HepG2 (cell line): Measurements from ENCODE around the gene ADAT3. TPM values are rescaled to one million over a fixed set of nuclear protein-coding genes. Genes with fewer than 3 reads are reported as not detected.

Source experiments
- ATAC-seq: fragments of 200-7000 bp; cut with Tn5 transposase; 3 replicates; pipeline ENCODE4 v1.9.1; 2020; ENCODE audit warnings: mild to moderate bottlenecking, moderate library complexity
- BruUV-seq: library from RNA; stranded (reverse); fragments of 400-500 nt; replicated peaks from 2 replicates; lab custom pipeline; 2021; lab: Mats Ljungman, UMichigan
- CTCF ChIA-PET: fragments of 300-600 bp; formaldehyde crosslinking; extraction: SDS; loops from one replicate; lab custom pipeline; 2021; ENCODE audit warnings: low total read pairs, inconsistent platforms, low intra/inter-chr PET ratio; lab: Yijun Ruan, JAX
- POLR2A ChIA-PET: fragments of 350-600 bp; sonication (Branson Sonifier 250); formaldehyde crosslinking; loops from one replicate; lab custom pipeline; 2020; ENCODE audit warnings: antibody characterized with exemption, inconsistent platforms; lab: Yijun Ruan, JAX
- DNase-seq: peaks from one replicate; pipeline ENCODE4 v3.0.0-alpha.2; 2015; ENCODE audit warnings: low spot score
- FAIRE-seq: peaks from 3 replicates; lab custom pipeline; 2011; peaks lifted over from hg19 to GRCh38; lab: Jason Lieb, UNC
- H2AFZ ChIP-seq: one replicate; pipeline ENCODE4 v1.6.1; 2011; ENCODE audit warnings: low read length, inconsistent platforms
- H3K27ac ChIP-seq: fragments of 300-600 bp; 3 replicates; pipeline ENCODE4 v1.8.0; 2011; ENCODE audit warnings: mixed run types, mild to moderate bottlenecking, mixed read lengths, low read length, inconsistent platforms; ENCODE audit not compliant: insufficient read depth; ENCODE audit errors: extremely low read length
- H3K27me3 ChIP-seq, 2 experiments: fragments of 200-600 bp in 1 of 2; 2 replicates in 1 of 2; 3 replicates in 1 of 2; pipeline versions ENCODE4 v1.6.0 to v1.8.0; 2011; ENCODE audit warnings: low read length in 2 of 2, mild to moderate bottlenecking in 2 of 2, moderate library complexity in 2 of 2, inconsistent platforms in 1 of 2; ENCODE audit not compliant: insufficient read depth in 2 of 2, control insufficient read depth in 1 of 2
- H3K36me3 ChIP-seq, 2 experiments: fragments of 200-600 bp in 1 of 2; replicated peaks in 1 of 2; 2 replicates in 1 of 2; 3 replicates in 1 of 2; pipeline versions ENCODE4 v1.5.1 to v1.8.0; 2011; ENCODE audit warnings: low read length in 2 of 2, inconsistent platforms in 1 of 2; ENCODE audit not compliant: insufficient read depth in 2 of 2, control insufficient read depth in 1 of 2
- H3K4me1 ChIP-seq: 2 replicates; pipeline ENCODE4 v1.5.1; 2012; ENCODE audit warnings: low read length, inconsistent platforms; ENCODE audit not compliant: insufficient read depth
- H3K4me2 ChIP-seq: 2 replicates; pipeline ENCODE4 v1.6.0; 2011; ENCODE audit warnings: low read depth, low read length, inconsistent platforms
- H3K4me3 ChIP-seq, 3 experiments: fragments of 200-600 bp in 1 of 3; sonication (generic), shearing (Covaris generic) in 1 of 3; replicated peaks in 1 of 3; 2 replicates each; pipeline ENCODE4 v1.5.1; 2011 to 2016; ENCODE audit warnings: low read length in 3 of 3, inconsistent platforms in 2 of 3, low read depth in 2 of 3, mild to moderate bottlenecking in 2 of 3, control low read depth in 1 of 3, mixed read lengths in 1 of 3; ENCODE audit not compliant: insufficient read depth in 1 of 3
- H3K79me2 ChIP-seq: one replicate; pipeline ENCODE4 v1.6.1; 2011; ENCODE audit warnings: low read length, inconsistent platforms; ENCODE audit not compliant: insufficient read depth
- H3K9ac ChIP-seq: 2 replicates; pipeline ENCODE4 v1.6.0; 2011; ENCODE audit warnings: mild to moderate bottlenecking, low read depth, low read length, inconsistent platforms; ENCODE audit not compliant: insufficient read depth
- H3K9me3 ChIP-seq: 2 replicates; pipeline ENCODE4 v1.5.1; 2012; ENCODE audit warnings: mild to moderate bottlenecking, low read length
- H4K20me1 ChIP-seq: 2 replicates; pipeline ENCODE4 v1.6.0; 2011; ENCODE audit warnings: inconsistent platforms, mild to moderate bottlenecking, low read length, moderate library complexity; ENCODE audit not compliant: insufficient read depth
- ATAD3A ChIP-seq: sonication (generic); formaldehyde crosslinking; IDR thresholded peaks from 2 replicates; pipeline ENCODE4 v1.4.0; 2020; ENCODE audit warnings: missing genetic modification reagents
- BRD4 ChIP-seq: sonication (generic); formaldehyde crosslinking; IDR thresholded peaks from 2 replicates; pipeline ENCODE4 v1.4.0; 2020; ENCODE audit warnings: missing genetic modification reagents
- LBX2 ChIP-seq: sonication (generic); formaldehyde crosslinking; IDR thresholded peaks from 2 replicates; pipeline ENCODE4 v1.5.0; 2020; ENCODE audit warnings: missing genetic modification reagents, mild to moderate bottlenecking, borderline replicate concordance
- POGK ChIP-seq: sonication (generic); formaldehyde crosslinking; conservative IDR thresholded peaks from 2 replicates; pipeline ENCODE4 v1.8.0; 2022; ENCODE audit warnings: mild to moderate bottlenecking, moderate library complexity, missing genetic modification reagents
- POLR2G ChIP-seq: fragments of 200-400 bp; formaldehyde crosslinking; IDR thresholded peaks from 2 replicates; pipeline ENCODE4 v1.6.1; 2018; ENCODE audit warnings: mild to moderate bottlenecking, low read depth, low read length, moderate library complexity
- SP4 ChIP-seq: sonication (generic); formaldehyde crosslinking; IDR thresholded peaks from 2 replicates; pipeline ENCODE4 v1.8.1; 2023; ENCODE audit warnings: mild to moderate bottlenecking, missing genetic modification reagents
- SPEN ChIP-seq: sonication (generic); formaldehyde crosslinking; IDR thresholded peaks from 2 replicates; pipeline ENCODE4 v1.5.1; 2020; ENCODE audit warnings: low read depth, mild to moderate bottlenecking, missing genetic modification reagents
- ZBTB4 ChIP-seq: sonication (generic); formaldehyde crosslinking; IDR thresholded peaks from 2 replicates; pipeline ENCODE4 v1.4.0; 2020; ENCODE audit warnings: missing genetic modification reagents, mild to moderate bottlenecking, borderline replicate concordance
- ZC3H4 ChIP-seq: sonication (generic); formaldehyde crosslinking; IDR thresholded peaks from 2 replicates; pipeline ENCODE4 v1.4.0; 2020; ENCODE audit warnings: missing genetic modification reagents, borderline replicate concordance
- ZIK1 ChIP-seq: sonication (generic); formaldehyde crosslinking; IDR thresholded peaks from 2 replicates; pipeline ENCODE4 v1.5.0; 2020; ENCODE audit warnings: mild to moderate bottlenecking, low read depth, missing genetic modification reagents, borderline replicate concordance
- ZNF101 ChIP-seq: sonication (generic); formaldehyde crosslinking; IDR thresholded peaks from 2 replicates; pipeline ENCODE4 v1.4.0; 2020; ENCODE audit warnings: mild to moderate bottlenecking, low read depth, missing genetic modification reagents, borderline replicate concordance
- ZNF260 ChIP-seq: sonication (generic); formaldehyde crosslinking; IDR thresholded peaks from 2 replicates; pipeline ENCODE4 v1.4.0; 2020; ENCODE audit warnings: missing genetic modification reagents, low read depth, mild to moderate bottlenecking, borderline replicate concordance
- ZNF362 ChIP-seq: sonication (generic); formaldehyde crosslinking; IDR thresholded peaks from 2 replicates; pipeline ENCODE4 v1.4.0; 2020; ENCODE audit warnings: missing genetic modification reagents, mild to moderate bottlenecking, borderline replicate concordance
- ZNF772 ChIP-seq: sonication (generic); formaldehyde crosslinking; IDR thresholded peaks from 2 replicates; pipeline ENCODE4 v1.5.0; 2020; ENCODE audit warnings: mild to moderate bottlenecking, missing genetic modification reagents
- ZNF788 ChIP-seq: sonication (generic); formaldehyde crosslinking; IDR thresholded peaks from 2 replicates; pipeline ENCODE4 v1.5.0; 2020; ENCODE audit warnings: mild to moderate bottlenecking, missing genetic modification reagents, borderline replicate concordance
- WGBS: methylation state at CpG from one replicate; pipeline ENCODE4 v1.1.6; 2017; ENCODE audit warnings: low lambda C conversion rate; 5-methylcytosine and 5-hydroxymethylcytosine counted together
- in situ Hi-C: cut with HindIII; loops from 2 replicates; pipeline ENCODE4 v1.10.0; 2017; ENCODE audit warnings: low pct_unique_long_range_greater_than_20kb; ENCODE audit not compliant: extremely low pct_ligation_motif_present
- intact Hi-C: fragments of 100-400 bp; cut with micrococcal nuclease; formaldehyde crosslinking; loops from one replicate; pipeline ENCODE4 v1.10.0; 2022; ENCODE audit not compliant: unreplicated experiment
- polyA plus RNA-seq, 8 experiments: library from polyadenylated mRNA; depleted of rRNA in 3 of 8; stranded (reverse) in 7 of 8; unstranded in 1 of 8; fragments of >200 nt; fragmentation: Illumina TruSeq in 4 of 8; extraction: Trizol in 4 of 8; gene quantifications; 2 replicates each; pipeline versions ENCODE4 v1.2.1 to v1.2.3, GENCODE V29; 2011 to 2016; ENCODE audit warnings: low read depth in 4 of 8, missing spikeins in 1 of 8, mixed read lengths in 1 of 8; ENCODE audit not compliant: insufficient read depth in 1 of 8
- total RNA-seq, 5 experiments: library from RNA; depleted of rRNA; stranded (reverse); fragments of >200 nt; fragmentation: Illumina TruSeq; extraction: Trizol; gene quantifications; 2 replicates each; pipeline ENCODE4 v1.2.3, GENCODE V29; 2016; ENCODE audit warnings: low read depth in 1 of 5

ADAT3 gene
- total and polyA plus RNA-seq, 2 of the 13 experiments (the other 11 are each of a cell fraction or from before 2014, with no cell fraction given) = 0.95 to 3.5 TPM

- WGBS = 76% methylated on average over 13 of the region's 17 CpGs
- intact Hi-C loops = no loop called here
- ChIA-PET POLR2A (interaction anchor here (0.6 to 1.7 kb wide), 15 partner anchors 10 to 465 kb away, joined by 3 to 13 read pairs (median 5); partner anchors contain the start of genes ABHD17A, ADAT3 and SCAMP4), CTCF (interaction anchor here (1.2 kb wide), 1 partner anchor 17 kb away, joined by 3 read pairs; the partner anchor contains the start of gene REXO1)
- H3K9ac ChIP-seq = peak overlapping the region; percentile 89
- H3K4me2 ChIP-seq = peak overlapping the region; percentile 94
- FAIRE-seq (no peak), ATAC-seq (no peak), DNase-seq (no peak)
- H3K4me1 ChIP-seq = peaks cover 62% of the 10 kb centered on the region
- peaks cover 24% of the 10 kb centered on the region for H3K79me2 ChIP-seq
- H3K27ac ChIP-seq = peak overlapping the region; percentile 98
- H3K36me3 ChIP-seq = no peaks in the 10 kb centered on the region
- no peaks in the 10 kb centered on the region for H3K9me3 ChIP-seq
- H2AFZ ChIP-seq = no peak overlapping the region
- H4K20me1 ChIP-seq = peaks cover 10% of the 10 kb centered on the region; the same call in 1 of the 2 replicates
- no TSS peak for BruUV-seq
- H3K4me3 ChIP-seq = peak overlapping the region; percentile 73 to 98 (median 82); a peak in 5 of 6 replicates
- in situ Hi-C loops = no loop called here
- no peaks in the 10 kb centered on the region; a peak in 1 of 5 replicates for H3K27me3 ChIP-seq
- TF ChIP-seq ZIK1 (CRISPR knock-in tag) = no peak
- 0 out of 2 replicates have a peak, but pooled peaks have one; percentile 27 for TF ChIP-seq SPEN (CRISPR knock-in tag)
- 0 out of 2 replicates have a peak, but pooled peaks have one; percentile 24 for TF ChIP-seq ZBTB4 (CRISPR knock-in tag)
- TF ChIP-seq POGK (CRISPR knock-in tag) = peak; percentile 92; the same call in 1 of the 2 replicates
- 0 out of 2 replicates have a peak, but pooled peaks have one; percentile 9 for TF ChIP-seq ZNF772 (CRISPR knock-in tag)
- TF ChIP-seq BRD4 (CRISPR knock-in tag) = no peak
- TF ChIP-seq SP4 = 0 out of 2 replicates have a peak, but pooled peaks have one; percentile 37
- no peak for TF ChIP-seq ATAD3A
- no peak for TF ChIP-seq ZNF362 (CRISPR knock-in tag)
- 0 out of 2 replicates have a peak, but pooled peaks have one; percentile 9 for TF ChIP-seq POLR2G
- no peak for TF ChIP-seq ZNF101 (CRISPR knock-in tag)
- no peak for TF ChIP-seq LBX2 (CRISPR knock-in tag)
- TF ChIP-seq ZNF260 (CRISPR knock-in tag) = no peak
- TF ChIP-seq ZNF788 (CRISPR knock-in tag) = peak; percentile 62; the same call in 1 of the 2 replicates
- TF ChIP-seq ZC3H4 = 0 out of 2 replicates have a peak, but pooled peaks have one; percentile 3
Observed at GRCh38 chr19:1865172-1866010, 39.8 kb upstream of the ADAT3 start.
